NCI-H1930 (cell line): ENCODE data around the gene ERCC2.
A peak's percentile ranks its signal among the peaks of the same experiment; 100 is the strongest.
"Not testable (repeated sequence)": the region's sequence is repeated elsewhere in the genome, so short reads cannot be mapped to it uniquely, and the experiment has no call there.

ENCODE experiments used
- DNase-seq, 2 experiments: peaks; one replicate each; lab custom pipeline; 2025; lab: John Stamatoyannopoulos, UW

The ERCC2 gene

DNA sequence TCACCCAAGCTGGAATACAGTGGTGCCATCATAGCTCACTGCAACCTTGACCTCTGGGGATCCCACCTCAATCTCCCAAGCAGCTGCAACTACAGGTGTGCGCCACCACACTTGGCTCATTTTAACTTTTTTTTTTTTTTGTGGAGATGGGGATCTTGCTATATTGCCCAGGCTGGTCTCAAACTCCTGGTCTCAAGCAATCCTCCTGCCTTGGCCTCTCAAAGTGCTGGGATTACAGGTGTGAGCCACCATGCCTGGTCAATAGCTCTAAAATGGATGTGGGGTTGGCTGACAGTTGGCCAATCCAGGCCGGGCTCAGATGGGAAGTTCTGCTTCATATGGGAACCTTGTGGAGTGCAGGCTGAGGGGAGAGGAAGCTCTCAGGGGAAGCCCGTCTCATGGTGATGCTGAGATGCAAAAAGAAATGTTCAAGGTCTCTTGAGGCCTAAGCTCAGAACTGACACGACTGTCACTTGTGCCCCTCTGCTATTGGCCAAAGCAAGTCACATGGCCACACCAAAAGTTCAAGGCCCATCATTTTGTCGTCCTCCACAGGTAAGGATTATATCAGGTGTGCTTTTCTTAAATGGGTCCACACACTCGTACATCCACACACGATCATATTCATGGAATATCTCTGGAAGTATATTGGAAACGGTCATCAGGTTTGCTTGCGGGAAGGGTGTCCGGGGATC is 36.6 kb downstream of the ERCC2 start:
- DNase-seq, result no peak

DNA sequence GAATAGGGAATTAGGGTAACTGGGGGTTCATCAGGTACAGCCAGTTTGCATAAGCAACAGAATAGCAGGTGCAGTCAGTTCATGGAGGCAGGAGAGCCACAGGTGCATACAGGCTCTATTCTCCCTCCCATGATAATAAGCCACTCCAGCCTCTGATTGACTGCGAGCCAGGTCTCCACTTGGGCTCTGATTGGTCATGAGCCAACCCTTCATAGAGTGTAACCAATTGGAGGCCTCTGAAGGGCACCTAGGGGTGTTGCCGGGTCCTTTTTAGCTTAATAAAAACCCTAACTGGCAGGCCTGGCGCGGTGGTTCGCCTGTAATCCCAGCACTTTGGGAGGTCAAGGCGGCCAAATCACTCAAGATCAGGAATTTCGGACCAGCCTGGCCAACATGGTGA is 39.0 kb downstream of the ERCC2 start:
- no peak for DNase-seq

DNA sequence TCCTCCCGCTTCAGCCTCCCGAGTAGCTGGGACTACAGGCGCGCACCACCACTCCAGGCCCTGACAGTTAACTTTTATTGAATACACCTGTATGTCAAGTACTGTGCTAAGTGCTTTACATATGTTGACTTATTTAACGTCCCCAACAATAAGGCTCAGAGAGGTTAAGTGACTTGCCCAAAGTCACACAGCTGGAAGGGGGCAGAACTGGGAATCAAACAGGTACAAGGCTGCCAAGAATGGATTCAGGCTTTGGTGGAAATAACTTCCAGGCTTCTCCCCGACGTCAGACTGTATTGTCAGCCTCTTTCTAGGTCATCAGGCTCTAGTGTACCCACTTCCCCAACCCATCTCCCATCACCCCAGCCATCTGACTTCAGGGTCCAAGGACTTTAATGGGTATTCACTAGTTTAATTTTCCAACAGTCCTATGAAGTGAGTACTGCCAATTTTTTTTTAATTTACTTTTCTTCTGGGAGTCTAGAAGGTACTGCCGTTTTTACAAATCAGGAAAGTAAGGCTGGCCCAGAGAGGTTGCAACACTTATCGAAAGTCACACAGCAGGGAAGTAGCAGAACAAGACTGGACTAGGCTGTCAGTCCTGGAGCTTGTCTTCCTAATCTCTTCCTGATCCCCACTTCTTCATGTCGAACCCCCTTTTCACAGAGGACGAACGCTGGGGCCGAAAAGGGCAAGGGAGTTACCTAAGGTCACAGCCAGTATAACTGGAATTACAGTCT is 42.8 kb downstream of the ERCC2 start:
- DNase-seq, result no peak

DNA sequence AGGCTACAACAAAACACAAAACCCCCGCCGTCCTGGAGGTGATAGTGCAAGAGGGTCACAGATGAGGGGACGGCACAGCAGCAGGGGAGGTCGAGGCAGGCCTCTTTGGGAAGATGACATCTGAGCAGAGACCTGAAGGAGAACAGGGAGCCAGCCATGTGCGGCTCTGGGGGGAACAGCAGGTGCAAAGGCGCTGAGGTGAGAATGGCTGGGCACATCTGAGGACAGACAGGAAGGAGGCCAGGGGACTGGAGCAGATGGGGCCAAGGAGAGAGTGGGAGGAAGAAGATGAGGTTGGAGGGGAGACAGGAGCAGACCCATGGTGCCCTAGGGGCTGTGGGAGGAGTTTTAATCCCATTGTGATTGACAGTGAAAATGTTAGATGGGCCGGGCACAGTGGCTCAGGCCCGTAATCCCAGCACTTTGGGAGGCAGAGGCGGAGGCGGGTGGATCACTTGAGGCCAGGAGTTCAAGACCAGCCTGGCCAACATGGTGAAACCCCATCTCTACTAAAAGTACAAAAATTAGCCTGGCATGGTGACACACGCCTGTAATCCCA is 45.9 kb downstream of the ERCC2 start:
- no peak for DNase-seq

DNA sequence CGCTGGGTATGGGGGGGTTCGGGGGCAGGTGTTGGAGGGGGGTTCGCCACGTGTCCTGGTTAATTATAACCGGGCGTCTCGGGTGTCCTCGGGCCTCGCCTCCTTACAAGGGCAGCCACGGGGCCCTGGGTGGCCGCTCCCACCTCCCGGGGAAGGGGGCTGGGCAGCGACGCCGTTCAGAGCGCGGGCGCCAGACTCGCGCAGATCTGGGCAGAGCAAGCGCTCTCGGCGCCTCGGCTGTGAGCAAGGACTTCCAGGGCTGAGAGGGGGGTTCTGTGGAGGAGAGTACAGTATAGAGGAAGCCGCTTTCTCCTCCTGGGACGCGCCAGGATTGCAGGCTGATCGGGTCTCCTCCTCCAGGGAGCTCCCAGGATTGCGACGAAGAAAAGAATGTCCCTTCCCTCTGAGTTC is 46.7 kb downstream of the ERCC2 start:
- DNase-seq, result no peak

DNA sequence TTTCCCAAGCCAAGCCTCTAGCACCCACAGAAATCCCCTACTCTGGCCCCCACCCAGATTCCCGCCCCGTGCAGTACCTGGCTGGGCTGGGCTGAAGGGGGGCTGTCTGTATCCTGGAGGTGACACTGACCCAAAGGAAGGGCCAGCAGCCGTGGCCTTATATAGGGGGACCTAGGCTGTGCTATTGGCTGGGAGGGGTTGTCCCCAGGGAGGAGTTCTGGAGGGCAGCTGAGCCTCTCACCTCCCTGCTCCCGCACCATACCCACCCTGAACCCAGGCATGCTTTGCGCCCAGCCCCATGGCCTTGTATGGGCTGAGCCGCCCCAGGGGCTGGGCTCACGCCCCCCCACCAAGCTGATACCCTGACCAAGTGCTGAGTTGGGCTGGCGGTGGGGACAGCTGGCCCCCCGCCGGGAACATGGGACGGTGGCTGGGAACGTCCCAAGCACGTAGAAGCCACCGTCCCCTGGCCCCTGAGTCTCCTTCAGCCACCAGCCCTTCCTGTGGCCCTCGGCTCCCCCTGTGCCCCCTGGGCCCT is 47.6 kb downstream of the ERCC2 start, which contains the start of gene CKM:
Gene CKM (minus strand): TSS at position 132 of the 538 bp plus-strand sequence. CDS start 3,162 bp downstream, outside the sequence.
- no peak for DNase-seq

- peak; percentile 42 to 50 for DNase-seq
Measured at GRCh38 chr19:45322311-45322710, 48.1 kb downstream of the ERCC2 start.

GRCh38 chr19:45321848-45322247 is 48.5 kb downstream of the ERCC2 start:
- DNase-seq, result no peak

DNA sequence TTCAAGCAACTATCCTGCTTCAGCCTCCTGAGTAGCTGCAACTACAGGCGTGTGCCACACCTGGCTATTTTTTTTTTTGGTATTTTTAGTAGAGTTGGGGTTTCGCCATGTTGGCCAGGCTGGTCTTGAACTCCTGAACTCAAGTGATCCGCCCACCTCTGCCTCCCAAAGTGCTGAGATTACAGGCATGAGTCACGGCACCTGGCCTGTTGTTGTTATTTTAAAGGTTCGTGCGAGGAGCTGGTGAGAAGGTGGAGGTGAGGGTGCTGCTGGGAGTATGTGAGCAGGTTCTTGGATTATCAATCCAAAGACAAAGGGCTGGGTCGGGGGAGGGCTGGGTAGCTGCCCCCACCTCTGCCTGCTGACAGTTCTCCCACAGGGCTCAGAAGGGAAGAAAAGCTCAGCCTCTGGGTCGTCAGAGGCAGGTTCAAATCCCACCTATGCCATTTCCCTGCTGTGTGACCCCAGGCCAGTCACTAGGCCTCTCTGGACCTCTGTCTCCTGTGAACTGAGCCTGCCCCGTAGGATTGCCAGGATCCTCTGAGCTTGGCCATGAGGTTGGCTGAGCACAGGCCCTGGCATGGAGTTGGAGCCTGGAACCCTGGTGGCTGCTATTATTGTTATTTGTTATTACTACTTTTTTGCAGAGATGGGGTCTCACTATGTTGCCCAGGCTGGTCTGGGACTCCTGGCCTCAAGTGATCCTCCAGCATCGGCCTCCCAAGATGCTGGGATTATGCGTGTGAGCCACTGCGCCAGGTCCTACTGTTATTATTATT is 49.2 kb downstream of the ERCC2 start:
- no peak for DNase-seq

- no peak for DNase-seq
Measured at GRCh38 chr19:45315304-45315703, 55.1 kb downstream of the ERCC2 start.

GRCh38 chr19:45314708-45315245 is 55.6 kb downstream of the ERCC2 start:
- no peak for DNase-seq

DNA sequence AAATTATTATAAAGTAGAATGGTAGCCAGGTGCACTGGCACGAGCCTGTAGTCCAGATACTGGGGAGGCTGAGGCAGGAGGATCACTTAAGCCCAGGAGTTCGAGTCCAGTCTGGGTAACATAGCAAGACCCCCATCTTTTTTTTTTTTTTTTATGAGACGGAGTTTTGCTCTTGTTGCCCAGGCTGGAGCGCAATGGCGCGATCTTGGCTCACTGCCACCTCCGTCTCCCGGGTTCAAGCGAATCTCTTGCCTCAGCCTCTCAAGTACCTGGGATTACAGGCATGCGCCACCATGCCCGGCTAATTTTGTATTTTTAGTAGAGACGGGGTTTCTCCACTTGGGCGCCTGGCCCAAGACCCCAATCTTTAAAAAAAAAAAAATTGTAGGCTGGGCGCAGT is 58.1 kb downstream of the ERCC2 start:
- DNase-seq, result not testable (repeated sequence)

DNA sequence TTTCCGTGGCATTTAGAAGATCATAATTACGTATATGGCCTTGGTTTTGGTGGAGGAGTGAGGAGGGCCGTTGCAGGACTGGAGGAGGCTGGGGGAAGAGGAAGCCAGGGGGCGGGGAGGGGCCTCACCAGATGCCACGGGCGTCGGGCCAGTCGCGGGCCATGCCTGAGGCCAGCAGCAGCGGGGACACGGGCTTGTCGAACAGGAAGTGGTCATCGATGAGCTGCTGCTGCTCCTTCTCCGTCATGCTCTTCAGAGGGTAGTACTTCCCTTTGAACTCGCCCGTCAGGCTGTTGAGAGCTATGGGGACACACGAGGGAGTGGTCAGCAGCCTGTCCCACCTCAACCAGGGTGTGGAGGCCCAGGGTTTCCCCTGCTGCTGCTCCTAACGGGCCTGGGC is 58.8 kb downstream of the ERCC2 start:
- no peak for DNase-seq

DNA sequence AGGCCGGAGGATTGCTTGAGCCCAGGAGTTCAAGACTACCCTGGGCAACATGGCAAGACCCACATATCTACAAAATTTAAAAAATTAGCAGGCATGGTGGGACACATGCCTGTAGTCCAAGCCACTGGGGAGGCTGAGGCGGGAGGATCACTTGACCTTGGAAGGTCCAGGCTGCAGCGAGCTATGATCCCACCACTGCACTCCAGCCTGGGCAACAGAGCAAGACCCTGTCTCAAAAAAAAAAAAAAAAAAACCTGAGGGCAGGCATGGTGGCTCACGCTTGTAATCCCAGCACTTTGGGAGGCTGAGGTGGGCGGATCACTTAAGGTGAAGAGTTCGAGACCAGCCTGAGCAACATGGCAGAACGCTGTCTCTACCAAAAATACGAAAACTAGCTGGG is 61.1 kb downstream of the ERCC2 start:
- DNase-seq, result not testable (repeated sequence)

- no peak for DNase-seq
Measured at GRCh38 chr19:45307361-45307760, 63.0 kb downstream of the ERCC2 start.

DNA sequence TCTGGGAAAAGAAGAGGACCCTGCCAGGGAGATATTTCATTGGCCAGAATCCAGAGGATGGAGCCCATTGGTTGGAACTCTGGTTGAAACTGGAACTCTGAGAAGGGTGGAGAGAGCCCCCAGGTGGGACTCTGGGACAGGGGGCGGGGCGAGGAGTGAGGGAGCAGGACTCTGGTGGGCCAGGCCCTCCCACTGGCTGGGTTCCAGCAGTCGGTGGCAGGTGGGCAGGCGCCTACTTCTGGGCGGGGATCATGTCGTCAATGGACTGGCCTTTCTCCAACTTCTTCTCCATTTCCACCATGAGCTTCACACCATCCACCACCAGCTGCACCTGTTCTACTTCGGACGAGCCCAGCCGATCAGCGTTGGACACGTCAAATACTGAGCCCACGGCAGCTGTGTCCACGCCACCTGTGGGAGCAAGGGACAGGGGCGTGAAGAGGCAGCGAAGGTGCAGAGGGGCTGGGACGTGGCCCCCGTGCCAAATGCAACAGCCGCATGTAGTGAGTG is 63.8 kb downstream of the ERCC2 start:
- peak; percentile 86 to 88 for DNase-seq

- no peak for DNase-seq
Measured at GRCh38 chr19:45306040-45306439, 64.3 kb downstream of the ERCC2 start.

- no peak for DNase-seq
Measured at GRCh38 chr19:45305421-45305820, 65.0 kb downstream of the ERCC2 start.

DNA sequence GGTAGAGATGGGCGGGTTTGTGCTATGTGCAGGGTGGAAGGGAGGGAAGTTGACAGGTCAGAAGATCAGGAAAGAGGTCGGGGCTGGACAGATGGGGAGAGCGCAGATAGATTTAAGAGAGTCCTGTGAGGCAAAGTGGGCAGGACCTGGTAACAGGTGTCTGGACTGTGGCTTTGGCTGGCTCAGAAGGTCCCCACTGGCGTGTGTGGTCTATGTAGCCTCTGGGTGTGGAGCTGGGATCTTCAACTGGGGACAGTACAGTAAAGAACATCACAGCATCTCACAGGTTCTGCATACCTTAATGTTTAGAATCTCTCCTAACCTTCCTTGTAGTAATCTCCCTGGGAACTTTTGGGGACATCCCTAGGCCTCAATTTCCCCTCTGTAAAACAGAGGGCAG is 65.4 kb downstream of the ERCC2 start:
- no peak for DNase-seq

DNA sequence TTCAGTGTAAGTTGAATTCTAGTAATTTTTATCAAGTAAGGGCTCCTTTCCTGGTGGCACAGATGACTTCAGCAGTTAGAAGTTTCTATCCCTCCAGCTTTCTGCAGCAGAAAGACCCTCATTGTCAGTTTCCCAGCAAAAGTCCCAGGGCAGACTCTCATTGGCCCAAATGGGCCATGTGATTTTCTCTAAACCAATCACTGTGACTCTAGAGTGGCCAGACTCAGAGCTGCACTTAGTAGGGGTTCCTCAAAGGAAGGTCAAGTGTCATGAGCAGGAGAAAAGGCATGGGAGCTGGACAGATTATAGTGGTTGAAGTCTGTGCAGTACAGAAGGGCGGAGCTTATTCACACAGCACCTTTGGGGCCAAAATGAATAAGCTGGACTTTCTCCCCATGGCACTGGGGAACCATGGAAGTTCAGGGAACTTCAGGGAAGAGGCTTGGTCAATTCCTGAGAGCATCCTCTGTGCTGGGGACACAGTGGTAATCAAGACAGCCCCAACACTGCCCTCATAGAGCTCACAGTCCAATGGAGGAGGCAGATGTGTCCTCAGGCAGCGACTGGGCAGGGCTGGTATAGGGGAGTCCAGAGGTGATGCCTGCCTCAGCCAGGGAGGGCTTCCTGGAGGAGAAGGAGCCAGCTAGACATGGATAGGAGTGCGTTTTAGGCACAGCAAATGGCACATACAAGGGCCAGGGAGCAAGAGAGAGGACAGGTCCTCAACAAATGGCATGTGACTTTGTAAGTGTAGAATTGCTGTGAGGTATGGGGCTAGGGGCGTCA is 66.0 kb downstream of the ERCC2 start:
- no peak for DNase-seq
